Calu3 (cell line): ENCODE data around the gene SEL1L3. TPM values are rescaled to one million over a fixed set of nuclear protein-coding genes. Genes with fewer than 3 reads are reported as not detected.
A peak's percentile ranks its signal among the peaks of the same experiment; 100 is the strongest.

Source experiments
- BruUV-seq: library from RNA; stranded (reverse); fragments of 400-500 nt; replicated peaks from 2 replicates; lab custom pipeline; 2021; lab: Mats Ljungman, UMichigan
- CTCF ChIA-PET: fragments of 300-600 bp; sonication (Branson Sonifier 250); formaldehyde crosslinking; loops from one replicate; lab custom pipeline; 2022; ENCODE audit warnings: antibody characterized with exemption; lab: Charles Lee
- DNase-seq: peaks from one replicate; pipeline ENCODE4 v3.0.0; 2022
- H3K27ac Mint-ChIP-seq: one replicate; pipeline ENCODE4 v1.8.0; 2022; ENCODE audit warnings: mixed read lengths; ENCODE audit not compliant: unreplicated experiment
- H3K27me3 Mint-ChIP-seq: one replicate; pipeline ENCODE4 v1.8.0; 2022; ENCODE audit warnings: mixed read lengths; ENCODE audit not compliant: unreplicated experiment
- H3K36me3 Mint-ChIP-seq: one replicate; pipeline ENCODE4 v1.8.0; 2022; ENCODE audit warnings: mild to moderate bottlenecking, moderate library complexity, mixed read lengths; ENCODE audit not compliant: insufficient read depth, unreplicated experiment
- H3K4me1 Mint-ChIP-seq: one replicate; pipeline ENCODE4 v1.8.0; 2022; ENCODE audit warnings: mild to moderate bottlenecking, low read depth, mixed read lengths; ENCODE audit not compliant: unreplicated experiment
- H3K4me3 Mint-ChIP-seq: one replicate; pipeline ENCODE4 v1.8.0; 2022; ENCODE audit warnings: mild to moderate bottlenecking, low read depth, moderate library complexity, mixed read lengths; ENCODE audit not compliant: unreplicated experiment
- H3K9me3 Mint-ChIP-seq: one replicate; pipeline ENCODE4 v1.8.0; 2022; ENCODE audit warnings: low read depth, mixed read lengths; ENCODE audit not compliant: unreplicated experiment
- CTCF ChIP-seq: fragments of 200-600 bp; IDR thresholded peaks from one replicate; pipeline ENCODE4 v1.8.0; 2022; ENCODE audit warnings: antibody characterized with exemption; ENCODE audit not compliant: unreplicated experiment
- intact Hi-C: fragments of 100-400 bp; cut with micrococcal nuclease; formaldehyde crosslinking; loops from one replicate; pipeline ENCODE4 v1.10.0; 2022; ENCODE audit not compliant: unreplicated experiment
- total RNA-seq: library from RNA; stranded (reverse); gene quantifications from 2 replicates; pipeline ENCODE4 v1.2.3, GENCODE V29; 2022

Gene SEL1L3
- total RNA-seq, 1 experiment from 2014 or later: 120 TPM

- BruUV-seq: no TSS peak
- Mint-ChIP-seq H3K27ac (peak overlapping the region; percentile 22), H3K4me3 (no peak overlapping the region), H3K27me3 (no peaks in the 10 kb centered on the region), H3K4me1 (peaks cover 11% of the 10 kb centered on the region), H3K36me3 (peaks cover 38% of the 10 kb centered on the region), H3K9me3 (no peaks in the 10 kb centered on the region)
- no peak for TF ChIP-seq CTCF
- no peak for DNase-seq
- CTCF ChIA-PET: no interaction called here
- intact Hi-C loops: no loop called here
Observed at GRCh38 chr4:25795566-25796454, 67.0 kb downstream of the SEL1L3 start.

GRCh38 chr4:25795091-25795490 is 67.7 kb downstream of the SEL1L3 start:
- H3K27me3 Mint-ChIP-seq: no peaks in the 10 kb centered on the region
- peaks cover 19% of the 10 kb centered on the region for H3K4me1 Mint-ChIP-seq
- peaks cover 41% of the 10 kb centered on the region for H3K36me3 Mint-ChIP-seq
- no peak overlapping the region for H3K27ac Mint-ChIP-seq
- CTCF ChIA-PET: no interaction called here
- TF ChIP-seq CTCF: no peak
- no peaks in the 10 kb centered on the region for H3K9me3 Mint-ChIP-seq
- H3K4me3 Mint-ChIP-seq: no peak overlapping the region
- intact Hi-C loops: no loop called here
- DNase-seq: no peak
- BruUV-seq: no TSS peak

- BruUV-seq: no TSS peak
- no peak overlapping the region for H3K4me3 Mint-ChIP-seq
- no peak for TF ChIP-seq CTCF
- H3K9me3 Mint-ChIP-seq: no peaks in the 10 kb centered on the region
- no peaks in the 10 kb centered on the region for H3K27me3 Mint-ChIP-seq
- CTCF ChIA-PET: interaction anchor here (1.1 to 1.5 kb wide), 2 partner anchors 37 to 351 kb away, joined by 5 to 6 read pairs; no protein-coding TSS in a partner anchor
- H3K4me1 Mint-ChIP-seq: peaks cover 41% of the 10 kb centered on the region
- intact Hi-C loops: no loop called here
- no peak overlapping the region for H3K27ac Mint-ChIP-seq
- peaks cover 56% of the 10 kb centered on the region for H3K36me3 Mint-ChIP-seq
- no peak for DNase-seq
Observed at GRCh38 chr4:25792876-25793275, 69.9 kb downstream of the SEL1L3 start.

- Mint-ChIP-seq H3K27me3 (no peaks in the 10 kb centered on the region), H3K9me3 (no peaks in the 10 kb centered on the region), H3K36me3 (peaks cover 60% of the 10 kb centered on the region), H3K27ac (peak overlapping the region; percentile 72), H3K4me1 (peaks cover 42% of the 10 kb centered on the region), H3K4me3 (no peak overlapping the region)
- peak; percentile 59 for TF ChIP-seq CTCF
- DNase-seq: peak; percentile 71
- CTCF ChIA-PET: interaction anchor here (0.8 to 1.5 kb wide), 3 partner anchors 10 to 351 kb away, joined by 3 to 6 read pairs (median 5); no protein-coding TSS in a partner anchor
- intact Hi-C loops: no loop called here
- BruUV-seq: no TSS peak
Observed at GRCh38 chr4:25792200-25792791, 70.5 kb downstream of the SEL1L3 start.
